Central memory CD8-positive, alpha-beta T cell (primary cell): Measurements from ENCODE around the gene IFIT5.
"Not testable (repeated sequence)": the region's sequence is repeated elsewhere in the genome, so short reads cannot be mapped to it uniquely, and the experiment has no call there.

Experiments used
- ATAC-seq: fragments of 150-1000 bp; cut with Tn5 transposase; replicated peaks from 2 replicates; pipeline ENCODE4 v1.10.0; 2022; ENCODE audit warnings: mild to moderate bottlenecking, moderate FRiP score, moderate number of reproducible peaks; ENCODE audit not compliant: poor library complexity, severe bottlenecking; ENCODE audit errors: extremely low read depth
- DNase-seq, 2 donors: peaks; one replicate each; pipeline ENCODE4 v3.0.0; 2021; ENCODE audit warnings: low spot score in 2 of 2
- H3K27ac Mint-ChIP-seq: one replicate; pipeline ENCODE4 v1.8.0; 2022; ENCODE audit warnings: low read depth, mild to moderate bottlenecking, moderate library complexity, mixed read lengths
- H3K27me3 Mint-ChIP-seq: one replicate; pipeline ENCODE4 v1.8.0; 2022; ENCODE audit warnings: mixed read lengths
- H3K36me3 Mint-ChIP-seq: one replicate; pipeline ENCODE4 v1.8.0; 2022; ENCODE audit warnings: mild to moderate bottlenecking, moderate library complexity, mixed read lengths; ENCODE audit not compliant: insufficient read depth
- H3K4me1 Mint-ChIP-seq: one replicate; pipeline ENCODE4 v1.8.0; 2022; ENCODE audit warnings: mixed read lengths
- H3K4me3 Mint-ChIP-seq: one replicate; pipeline ENCODE4 v1.8.0; 2022; ENCODE audit warnings: mild to moderate bottlenecking, moderate library complexity, mixed read lengths
- H3K9me3 Mint-ChIP-seq: one replicate; pipeline ENCODE4 v1.8.0; 2022; ENCODE audit warnings: mixed read lengths

IFIT5 gene

GRCh38 chr10:89425000-89425399 lies 10.6 kb downstream of the IFIT5 start:
- H3K36me3 Mint-ChIP-seq, result peaks cover 8% of the 10 kb centered on the region
- no peak overlapping the region for H3K4me3 Mint-ChIP-seq
- no peaks in the 10 kb centered on the region for H3K4me1 Mint-ChIP-seq
- no peak for ATAC-seq
- peaks cover 8% of the 10 kb centered on the region for H3K27me3 Mint-ChIP-seq
- H3K27ac Mint-ChIP-seq, result no peak overlapping the region
- H3K9me3 Mint-ChIP-seq, result no peaks in the 10 kb centered on the region
- no peak for DNase-seq

DNA sequence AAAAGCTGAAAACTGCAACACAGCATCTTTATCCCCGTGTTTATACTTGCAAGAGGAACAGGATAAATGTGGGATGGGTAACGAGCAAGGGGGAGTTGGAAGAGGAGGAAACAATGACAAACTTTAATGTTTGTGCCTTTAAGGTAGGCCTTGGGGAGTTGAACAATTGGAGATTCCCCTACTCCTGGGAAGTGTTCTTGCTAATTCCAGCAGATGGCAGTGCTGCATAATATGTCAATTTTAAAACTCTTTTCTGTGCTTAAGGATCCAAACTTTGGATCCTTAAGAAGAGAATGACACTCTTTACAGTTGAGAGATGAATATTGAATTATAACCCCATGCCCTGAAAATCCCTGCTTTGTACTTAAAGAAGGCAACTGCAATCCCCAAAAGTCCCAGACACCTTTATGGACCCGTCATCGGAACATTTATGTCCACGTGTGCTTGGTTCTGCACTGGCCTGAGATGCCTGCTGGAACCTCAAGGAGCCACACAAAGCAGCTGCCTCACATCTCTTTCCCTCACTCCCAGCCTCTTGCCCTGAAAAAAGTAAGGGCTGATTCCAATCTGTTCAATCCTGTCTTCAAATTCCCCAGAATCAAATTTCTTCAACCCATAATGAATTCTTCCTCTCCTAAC lies 12.0 kb downstream of the IFIT5 start:
- Mint-ChIP-seq H3K9me3 (no peaks in the 10 kb centered on the region), H3K4me1 (no peaks in the 10 kb centered on the region), H3K4me3 (no peak overlapping the region), H3K36me3 (peaks cover 3% of the 10 kb centered on the region), H3K27ac (no peak overlapping the region), H3K27me3 (peaks cover 8% of the 10 kb centered on the region)
- no peak for DNase-seq
- peak; percentile 56 for ATAC-seq

DNA sequence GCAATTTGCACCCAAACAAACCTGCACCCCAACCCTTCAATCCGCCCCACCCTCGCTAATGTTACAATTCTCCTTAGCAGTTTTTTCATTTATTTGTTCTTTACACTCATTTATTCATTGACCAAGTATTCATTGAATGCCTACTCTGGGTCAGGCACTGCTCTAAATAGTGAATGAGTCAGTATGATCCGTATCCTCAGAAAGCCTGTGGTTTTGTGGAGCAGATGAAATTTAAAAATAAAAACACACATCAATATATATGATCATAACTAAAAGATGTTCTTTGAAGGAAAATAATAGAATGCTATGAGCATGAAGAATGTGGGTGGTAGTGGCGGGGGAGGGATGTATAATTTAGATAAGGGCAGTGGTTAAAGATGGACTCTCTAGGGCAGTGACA lies 13.3 kb downstream of the IFIT5 start:
- ATAC-seq (no peak), DNase-seq (no peak)
- H3K27ac Mint-ChIP-seq, result no peak overlapping the region
- H3K4me3 Mint-ChIP-seq, result no peak overlapping the region
- H3K4me1 Mint-ChIP-seq, result no peaks in the 10 kb centered on the region
- peaks cover 8% of the 10 kb centered on the region for H3K27me3 Mint-ChIP-seq
- no peaks in the 10 kb centered on the region for H3K9me3 Mint-ChIP-seq
- H3K36me3 Mint-ChIP-seq, result peaks cover 3% of the 10 kb centered on the region

- H3K27me3 Mint-ChIP-seq, result peaks cover 20% of the 10 kb centered on the region
- H3K27ac Mint-ChIP-seq, result no peak overlapping the region
- H3K4me3 Mint-ChIP-seq, result no peak overlapping the region
- ATAC-seq (no peak), DNase-seq (no peak)
- no peaks in the 10 kb centered on the region for H3K9me3 Mint-ChIP-seq
- no peaks in the 10 kb centered on the region for H3K4me1 Mint-ChIP-seq
- peaks cover 3% of the 10 kb centered on the region for H3K36me3 Mint-ChIP-seq
These were observed 14.5 kb downstream of the IFIT5 start for GRCh38 chr10:89428877-89429276.

GRCh38 chr10:89431977-89432376 lies 17.6 kb downstream of the IFIT5 start:
- ATAC-seq (no peak), DNase-seq (no peak)
- H3K9me3 Mint-ChIP-seq, result no peaks in the 10 kb centered on the region
- H3K36me3 Mint-ChIP-seq, result no peaks in the 10 kb centered on the region
- H3K4me3 Mint-ChIP-seq, result no peak overlapping the region
- no peak overlapping the region for H3K27ac Mint-ChIP-seq
- H3K4me1 Mint-ChIP-seq, result no peaks in the 10 kb centered on the region
- peaks cover 50% of the 10 kb centered on the region for H3K27me3 Mint-ChIP-seq

- Mint-ChIP-seq H3K36me3 (no peaks in the 10 kb centered on the region), H3K27ac (no peak overlapping the region), H3K4me3 (no peak overlapping the region), H3K4me1 (no peaks in the 10 kb centered on the region), H3K27me3 (peaks cover 90% of the 10 kb centered on the region), H3K9me3 (no peaks in the 10 kb centered on the region)
- ATAC-seq, result no peak
- DNase-seq, result no peak
These were observed 24.2 kb downstream of the IFIT5 start for GRCh38 chr10:89438525-89438924.

GRCh38 chr10:89440226-89441009 lies 26.1 kb downstream of the IFIT5 start:
- no peak for ATAC-seq
- no peak for DNase-seq
- Mint-ChIP-seq H3K27ac (no peak overlapping the region), H3K4me3 (no peak overlapping the region), H3K4me1 (no peaks in the 10 kb centered on the region), H3K27me3 (peaks cover 78% of the 10 kb centered on the region), H3K9me3 (no peaks in the 10 kb centered on the region), H3K36me3 (no peaks in the 10 kb centered on the region)

DNA sequence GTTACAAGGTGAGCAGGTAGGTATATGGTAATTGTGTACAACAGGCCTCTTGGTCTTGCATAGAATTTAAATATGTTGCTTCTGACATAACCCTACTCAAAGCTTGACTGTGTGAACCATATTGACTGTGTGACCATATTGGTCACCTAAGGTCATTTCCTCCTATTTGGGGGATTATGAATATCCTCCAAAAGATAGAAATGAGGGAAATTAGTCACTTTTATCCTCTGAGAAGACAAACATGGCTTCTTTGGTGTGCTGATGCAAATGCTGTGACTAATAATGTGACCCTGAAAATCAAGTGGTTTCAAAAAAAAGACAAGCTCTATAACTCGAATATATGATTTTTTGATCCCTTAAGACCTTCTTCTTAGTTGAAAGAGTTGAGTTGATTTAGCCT lies 27.9 kb downstream of the IFIT5 start:
- no peaks in the 10 kb centered on the region for H3K4me1 Mint-ChIP-seq
- H3K27ac Mint-ChIP-seq, result no peak overlapping the region
- H3K27me3 Mint-ChIP-seq, result peaks cover 77% of the 10 kb centered on the region
- ATAC-seq (no peak), DNase-seq (no peak)
- H3K4me3 Mint-ChIP-seq, result no peak overlapping the region
- H3K36me3 Mint-ChIP-seq, result no peaks in the 10 kb centered on the region
- H3K9me3 Mint-ChIP-seq, result no peaks in the 10 kb centered on the region

GRCh38 chr10:89444819-89445218 lies 30.5 kb downstream of the IFIT5 start:
- DNase-seq, H3K9me3 Mint-ChIP-seq, H3K36me3 Mint-ChIP-seq, H3K4me3 Mint-ChIP-seq, ATAC-seq, H3K4me1 Mint-ChIP-seq, H3K27ac Mint-ChIP-seq: not testable (repeated sequence)
- H3K27me3 Mint-ChIP-seq, result peaks cover 58% of the 10 kb centered on the region

DNA sequence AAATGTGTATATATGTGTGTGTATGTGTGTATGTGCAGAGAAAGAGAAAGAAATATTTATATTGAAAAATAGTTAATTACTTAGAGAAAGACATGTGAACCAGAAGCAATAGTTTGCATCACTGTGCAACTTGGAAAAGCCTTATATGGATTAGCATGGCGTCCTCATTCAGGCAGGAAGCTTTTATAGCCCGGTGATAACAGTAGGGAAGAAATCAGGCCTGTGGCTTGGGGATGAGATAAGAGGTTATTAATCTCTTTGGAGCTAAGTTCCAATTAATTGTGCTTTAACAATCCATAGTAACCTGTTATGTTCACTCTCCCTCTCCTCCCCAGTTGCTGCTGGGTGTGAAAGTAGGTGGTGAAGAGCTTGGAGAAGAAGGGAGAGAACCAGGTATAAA lies 36.5 kb downstream of the IFIT5 start:
- ATAC-seq (no peak), DNase-seq (no peak)
- no peak overlapping the region for H3K27ac Mint-ChIP-seq
- H3K27me3 Mint-ChIP-seq, result peaks cover 19% of the 10 kb centered on the region
- H3K36me3 Mint-ChIP-seq, result no peaks in the 10 kb centered on the region
- H3K4me1 Mint-ChIP-seq, result no peaks in the 10 kb centered on the region
- no peak overlapping the region for H3K4me3 Mint-ChIP-seq
- no peaks in the 10 kb centered on the region for H3K9me3 Mint-ChIP-seq

DNA sequence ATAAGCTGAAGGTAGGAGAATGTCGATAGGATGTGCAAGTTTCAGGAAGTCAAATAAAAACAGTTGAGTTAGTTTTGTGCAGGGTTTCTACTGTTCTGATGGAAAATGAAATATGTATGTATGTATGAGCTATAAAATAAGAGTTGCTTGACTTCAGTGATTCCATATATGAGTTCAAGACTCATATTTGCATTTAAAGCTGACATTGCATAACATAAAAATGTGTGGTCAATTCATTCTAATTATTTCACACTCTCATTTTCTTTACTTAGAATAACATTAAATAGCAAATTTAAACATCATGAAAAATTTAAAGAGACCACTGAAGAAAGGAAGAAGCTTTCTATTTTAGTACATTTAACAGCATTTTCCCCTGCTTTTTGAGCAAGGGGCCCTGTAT lies 37.8 kb downstream of the IFIT5 start:
- Mint-ChIP-seq H3K27me3 (peaks cover 7% of the 10 kb centered on the region), H3K4me3 (no peak overlapping the region), H3K36me3 (no peaks in the 10 kb centered on the region), H3K4me1 (no peaks in the 10 kb centered on the region), H3K9me3 (no peaks in the 10 kb centered on the region), H3K27ac (no peak overlapping the region)
- no peak for DNase-seq
- ATAC-seq, result no peak

GRCh38 chr10:89454561-89455347 lies 40.4 kb downstream of the IFIT5 start:
- H3K27me3 Mint-ChIP-seq, result peaks cover 15% of the 10 kb centered on the region
- H3K36me3 Mint-ChIP-seq, result no peaks in the 10 kb centered on the region
- H3K27ac Mint-ChIP-seq, result no peak overlapping the region
- no peaks in the 10 kb centered on the region for H3K9me3 Mint-ChIP-seq
- no peak for ATAC-seq
- H3K4me1 Mint-ChIP-seq, result no peaks in the 10 kb centered on the region
- DNase-seq, result no peak
- no peak overlapping the region for H3K4me3 Mint-ChIP-seq

DNA sequence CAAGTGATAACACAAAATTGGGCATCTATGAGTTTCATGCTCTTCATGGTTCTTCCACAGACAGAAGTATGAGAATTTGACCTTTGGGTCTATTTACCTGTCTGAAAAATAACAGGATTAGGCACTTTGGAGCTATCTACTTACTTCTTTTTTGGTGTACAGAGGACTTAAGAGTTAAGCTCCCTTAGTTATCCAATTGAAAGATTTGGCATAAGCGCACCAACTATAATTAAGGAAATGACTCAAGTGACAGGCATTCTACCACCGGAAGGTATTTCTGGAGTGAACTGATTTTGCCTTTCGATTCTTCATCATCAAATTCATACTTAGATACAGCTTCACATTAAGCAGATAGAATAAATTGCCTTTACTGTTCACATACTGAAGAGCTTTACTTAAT lies 43.9 kb downstream of the IFIT5 start:
- no peaks in the 10 kb centered on the region for H3K9me3 Mint-ChIP-seq

More for the DNA sequence above, 43.9 kb downstream of the IFIT5 start:
- ATAC-seq, result no peak
- H3K4me1 Mint-ChIP-seq, result no peaks in the 10 kb centered on the region
- peaks cover 30% of the 10 kb centered on the region for H3K27me3 Mint-ChIP-seq
- H3K4me3 Mint-ChIP-seq, result no peak overlapping the region
- no peaks in the 10 kb centered on the region for H3K36me3 Mint-ChIP-seq
- no peak overlapping the region for H3K27ac Mint-ChIP-seq
- no peak for DNase-seq
